HepG2 (cell line): ENCODE data around the gene DDAH2. TPM values are rescaled to one million over a fixed set of nuclear protein-coding genes. Genes with fewer than 3 reads are reported as not detected.

ENCODE experiments used
- ATAC-seq: fragments of 200-7000 bp; cut with Tn5 transposase; 3 replicates; pipeline ENCODE4 v1.9.1; 2020; ENCODE audit warnings: mild to moderate bottlenecking, moderate library complexity
- BruUV-seq: library from RNA; stranded (reverse); fragments of 400-500 nt; replicated peaks from 2 replicates; lab custom pipeline; 2021; lab: Mats Ljungman, UMichigan
- CTCF ChIA-PET: fragments of 300-600 bp; formaldehyde crosslinking; extraction: SDS; loops from one replicate; lab custom pipeline; 2021; ENCODE audit warnings: low total read pairs, inconsistent platforms, low intra/inter-chr PET ratio; lab: Yijun Ruan, JAX
- POLR2A ChIA-PET: fragments of 350-600 bp; sonication (Branson Sonifier 250); formaldehyde crosslinking; loops from one replicate; lab custom pipeline; 2020; ENCODE audit warnings: antibody characterized with exemption, inconsistent platforms; lab: Yijun Ruan, JAX
- DNase-seq: peaks from one replicate; pipeline ENCODE4 v3.0.0-alpha.2; 2015; ENCODE audit warnings: low spot score
- FAIRE-seq: peaks from 3 replicates; lab custom pipeline; 2011; peaks lifted over from hg19 to GRCh38; lab: Jason Lieb, UNC
- H2AFZ ChIP-seq: one replicate; pipeline ENCODE4 v1.6.1; 2011; ENCODE audit warnings: low read length, inconsistent platforms
- H3K27ac ChIP-seq: fragments of 300-600 bp; 3 replicates; pipeline ENCODE4 v1.8.0; 2011; ENCODE audit warnings: mixed run types, mild to moderate bottlenecking, mixed read lengths, low read length, inconsistent platforms; ENCODE audit not compliant: insufficient read depth; ENCODE audit errors: extremely low read length
- H3K27me3 ChIP-seq, 2 experiments: fragments of 200-600 bp in 1 of 2; 2 replicates in 1 of 2; 3 replicates in 1 of 2; pipeline versions ENCODE4 v1.6.0 to v1.8.0; 2011; ENCODE audit warnings: low read length in 2 of 2, mild to moderate bottlenecking in 2 of 2, moderate library complexity in 2 of 2, inconsistent platforms in 1 of 2; ENCODE audit not compliant: insufficient read depth in 2 of 2, control insufficient read depth in 1 of 2
- H3K36me3 ChIP-seq, 2 experiments: fragments of 200-600 bp in 1 of 2; replicated peaks in 1 of 2; 2 replicates in 1 of 2; 3 replicates in 1 of 2; pipeline versions ENCODE4 v1.5.1 to v1.8.0; 2011; ENCODE audit warnings: low read length in 2 of 2, inconsistent platforms in 1 of 2; ENCODE audit not compliant: insufficient read depth in 2 of 2, control insufficient read depth in 1 of 2
- H3K4me1 ChIP-seq: 2 replicates; pipeline ENCODE4 v1.5.1; 2012; ENCODE audit warnings: low read length, inconsistent platforms; ENCODE audit not compliant: insufficient read depth
- H3K4me2 ChIP-seq: 2 replicates; pipeline ENCODE4 v1.6.0; 2011; ENCODE audit warnings: low read depth, low read length, inconsistent platforms
- H3K4me3 ChIP-seq, 3 experiments: fragments of 200-600 bp in 1 of 3; sonication (generic), shearing (Covaris generic) in 1 of 3; replicated peaks in 1 of 3; 2 replicates each; pipeline ENCODE4 v1.5.1; 2011 to 2016; ENCODE audit warnings: low read length in 3 of 3, inconsistent platforms in 2 of 3, low read depth in 2 of 3, mild to moderate bottlenecking in 2 of 3, control low read depth in 1 of 3, mixed read lengths in 1 of 3; ENCODE audit not compliant: insufficient read depth in 1 of 3
- H3K79me2 ChIP-seq: one replicate; pipeline ENCODE4 v1.6.1; 2011; ENCODE audit warnings: low read length, inconsistent platforms; ENCODE audit not compliant: insufficient read depth
- H3K9ac ChIP-seq: 2 replicates; pipeline ENCODE4 v1.6.0; 2011; ENCODE audit warnings: mild to moderate bottlenecking, low read depth, low read length, inconsistent platforms; ENCODE audit not compliant: insufficient read depth
- H3K9me3 ChIP-seq: 2 replicates; pipeline ENCODE4 v1.5.1; 2012; ENCODE audit warnings: mild to moderate bottlenecking, low read length
- H4K20me1 ChIP-seq: 2 replicates; pipeline ENCODE4 v1.6.0; 2011; ENCODE audit warnings: inconsistent platforms, mild to moderate bottlenecking, low read length, moderate library complexity; ENCODE audit not compliant: insufficient read depth
- AGO1 ChIP-seq: fragments of 200-400 bp; formaldehyde crosslinking; IDR thresholded peaks from 2 replicates; pipeline ENCODE4 v1.6.1; 2017; ENCODE audit warnings: mild to moderate bottlenecking, low read depth, low read length, moderate library complexity; ENCODE audit not compliant: poor library complexity, severe bottlenecking
- BHLHE40 ChIP-seq: IDR thresholded peaks from 2 replicates; pipeline ENCODE4 v1.6.1; 2011; ENCODE audit warnings: low read length, improper control_type of control experiment
- CAMTA2 ChIP-seq: sonication (generic); formaldehyde crosslinking; IDR thresholded peaks from 2 replicates; pipeline ENCODE4 v1.4.0; 2020; ENCODE audit warnings: mild to moderate bottlenecking, missing genetic modification reagents, borderline replicate concordance
- CHCHD3 ChIP-seq: sonication (generic); formaldehyde crosslinking; IDR thresholded peaks from 2 replicates; pipeline ENCODE4 v1.8.0; 2022; ENCODE audit warnings: mild to moderate bottlenecking, missing genetic modification reagents, moderate library complexity
- JUNB ChIP-seq: sonication (generic); formaldehyde crosslinking; IDR thresholded peaks from 2 replicates; pipeline ENCODE4 v1.8.0; 2022; ENCODE audit warnings: missing genetic modification reagents, mild to moderate bottlenecking, borderline replicate concordance
- KLF11 ChIP-seq: IDR thresholded peaks from 2 replicates; pipeline ENCODE4 v1.6.1; 2016; ENCODE audit warnings: missing compliant biosample characterization
- NONO ChIP-seq, 2 experiments: fragments of 450-650 bp in 1 of 2; sonication (generic) in 1 of 2; formaldehyde crosslinking in 1 of 2; IDR thresholded peaks in 1 of 2; conservative IDR thresholded peaks in 1 of 2; 2 replicates each; pipeline versions ENCODE4 v1.6.1 to v1.8.0; 2017 to 2022; ENCODE audit warnings: mild to moderate bottlenecking in 1 of 2, missing genetic modification reagents in 1 of 2, moderate library complexity in 1 of 2
- NRL ChIP-seq: sonication (generic); formaldehyde crosslinking; IDR thresholded peaks from 2 replicates; pipeline ENCODE4 v1.5.0; 2020; ENCODE audit warnings: missing genetic modification reagents, mild to moderate bottlenecking, moderate library complexity, borderline replicate concordance
- RAD51 ChIP-seq: fragments of 450-650 bp; IDR thresholded peaks from 2 replicates; pipeline ENCODE4 v1.6.1; 2016; ENCODE audit warnings: borderline replicate concordance
- RARG ChIP-seq: sonication (generic); formaldehyde crosslinking; IDR thresholded peaks from 2 replicates; pipeline ENCODE4 v1.4.0; 2020; ENCODE audit warnings: low read depth, mild to moderate bottlenecking, missing genetic modification reagents
- THYN1 ChIP-seq: sonication (generic); formaldehyde crosslinking; IDR thresholded peaks from 2 replicates; pipeline ENCODE4 v1.8.1; 2023; ENCODE audit warnings: low read depth, mild to moderate bottlenecking, moderate library complexity, missing genetic modification reagents, borderline replicate concordance
- ZNF263 ChIP-seq: sonication (generic); formaldehyde crosslinking; IDR thresholded peaks from 2 replicates; pipeline ENCODE4 v1.4.0; 2020; ENCODE audit warnings: missing genetic modification reagents
- ZNF333 ChIP-seq: sonication (generic); formaldehyde crosslinking; IDR thresholded peaks from 2 replicates; pipeline ENCODE4 v1.4.0; 2020; ENCODE audit warnings: mild to moderate bottlenecking, missing genetic modification reagents, borderline replicate concordance
- ZNF33A ChIP-seq: sonication (generic); formaldehyde crosslinking; IDR thresholded peaks from 2 replicates; pipeline ENCODE4 v1.5.1; 2020; ENCODE audit warnings: missing genetic modification reagents, mild to moderate bottlenecking, moderate library complexity, borderline replicate concordance
- ZNF496 ChIP-seq: sonication (generic); formaldehyde crosslinking; IDR thresholded peaks from 2 replicates; pipeline ENCODE4 v1.8.1; 2023; ENCODE audit warnings: mild to moderate bottlenecking, moderate library complexity, missing genetic modification reagents; ENCODE audit not compliant: insufficient replicate concordance
- ZSCAN9 ChIP-seq: IDR thresholded peaks from 2 replicates; pipeline ENCODE4 v1.6.1; 2016; ENCODE audit warnings: borderline replicate concordance
- WGBS: methylation state at CpG from one replicate; pipeline ENCODE4 v1.1.6; 2017; ENCODE audit warnings: low lambda C conversion rate; 5-methylcytosine and 5-hydroxymethylcytosine counted together
- in situ Hi-C: cut with HindIII; loops from 2 replicates; pipeline ENCODE4 v1.10.0; 2017; ENCODE audit warnings: low pct_unique_long_range_greater_than_20kb; ENCODE audit not compliant: extremely low pct_ligation_motif_present
- intact Hi-C: fragments of 100-400 bp; cut with micrococcal nuclease; formaldehyde crosslinking; loops from one replicate; pipeline ENCODE4 v1.10.0; 2022; ENCODE audit not compliant: unreplicated experiment
- polyA plus RNA-seq, 8 experiments: library from polyadenylated mRNA; depleted of rRNA in 3 of 8; stranded (reverse) in 7 of 8; unstranded in 1 of 8; fragments of >200 nt; fragmentation: Illumina TruSeq in 4 of 8; extraction: Trizol in 4 of 8; gene quantifications; 2 replicates each; pipeline versions ENCODE4 v1.2.1 to v1.2.3, GENCODE V29; 2011 to 2016; ENCODE audit warnings: low read depth in 4 of 8, missing spikeins in 1 of 8, mixed read lengths in 1 of 8; ENCODE audit not compliant: insufficient read depth in 1 of 8
- total RNA-seq, 5 experiments: library from RNA; depleted of rRNA; stranded (reverse); fragments of >200 nt; fragmentation: Illumina TruSeq; extraction: Trizol; gene quantifications; 2 replicates each; pipeline ENCODE4 v1.2.3, GENCODE V29; 2016; ENCODE audit warnings: low read depth in 1 of 5
- TF ChIP-seq, protein P1 (sequence below): sonication (generic); formaldehyde crosslinking; IDR thresholded peaks from 2 replicates; pipeline ENCODE4 v1.5.1; 2020; ENCODE audit warnings: missing genetic modification reagents, mild to moderate bottlenecking, borderline replicate concordance
- TF ChIP-seq, protein P2 (sequence below): sonication (generic); formaldehyde crosslinking; IDR thresholded peaks from 2 replicates; pipeline ENCODE4 v1.4.0; 2020; ENCODE audit warnings: missing genetic modification reagents
- TF ChIP-seq, protein P3 (sequence below): sonication (generic); formaldehyde crosslinking; IDR thresholded peaks from 2 replicates; pipeline ENCODE4 v1.8.1; 2023; ENCODE audit warnings: mild to moderate bottlenecking, missing genetic modification reagents, borderline replicate concordance

The DDAH2 gene
- total and polyA plus RNA-seq, 2 of the 13 experiments (the other 11 are each of a cell fraction or from before 2014, with no cell fraction given): 16.4 to 21.1 TPM

DNA sequence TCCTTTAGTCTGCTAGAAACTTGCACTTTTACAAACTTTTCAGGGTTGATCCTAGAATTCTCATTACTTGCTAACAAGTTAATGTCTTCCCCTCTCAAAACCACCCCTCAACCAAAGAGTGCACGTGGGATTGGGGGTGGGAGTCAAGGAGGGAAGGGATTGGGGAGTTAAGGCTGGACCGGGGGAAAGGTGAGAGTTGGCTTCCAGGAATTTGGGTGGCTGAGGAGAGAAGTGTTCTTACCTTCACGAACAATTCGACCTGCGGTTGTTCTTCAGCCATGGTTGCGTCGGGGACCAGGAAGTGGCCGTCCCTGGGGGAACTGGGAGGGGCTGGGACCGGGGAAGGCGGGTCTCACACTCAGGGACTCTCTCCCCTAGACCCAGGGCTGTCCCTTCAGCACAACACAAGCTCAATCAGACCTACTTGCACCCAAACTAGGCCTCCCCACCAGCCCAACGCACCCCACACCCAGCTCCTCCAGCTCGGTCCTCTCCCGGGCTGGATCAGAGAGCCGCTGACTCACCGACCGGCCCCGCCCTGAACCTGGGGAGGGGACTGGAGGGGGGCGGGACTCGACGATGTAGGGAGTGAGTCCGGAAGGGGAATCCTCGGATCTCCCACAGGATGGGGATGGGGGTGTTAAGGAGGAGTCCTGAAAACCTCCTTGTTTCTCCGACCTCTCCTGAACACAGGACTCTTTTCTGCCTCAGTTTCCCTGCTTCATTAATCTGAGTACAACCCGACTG is 7.1 kb upstream of the DDAH2 start, which contains the start of gene CLIC1:
TSS of gene CLIC1 (minus strand) at position 510 of the 747 bp plus-strand sequence. CDS start at position 280, 230 bp downstream.
- intact Hi-C loops: loop anchor here (5.0 kb wide), 2 partner anchors 34 to 71 kb away; partner anchors contain the start of genes ABHD16A and LSM2
- H3K9me3 ChIP-seq: no peaks in the 10 kb centered on the region
- DNase-seq (peak; percentile 88), FAIRE-seq (peak; percentile 76), ATAC-seq (peak; percentile 55)
- peak within 1 kb of the TSS; percentile 71 to 92 (median 92) for H3K4me3 ChIP-seq
- no peak within 1 kb of the TSS for H2AFZ ChIP-seq
- BruUV-seq: TSS peak; percentile 60
- peak within 1 kb of the TSS; percentile 99 for H3K27ac ChIP-seq
- H3K4me2 ChIP-seq: peak within 1 kb of the TSS; percentile 98
- in situ Hi-C loops: no loop called here
- peak within 1 kb of the TSS; percentile 98 for H3K9ac ChIP-seq
- H4K20me1 ChIP-seq: peaks cover 24% of the 10 kb centered on the region; the same call in 1 of the 2 replicates
- H3K4me1 ChIP-seq: peaks cover 73% of the 10 kb centered on the region
- peaks cover 41% of the 10 kb centered on the region for H3K79me2 ChIP-seq
- H3K27me3 ChIP-seq: no peaks in the 10 kb centered on the region; a peak in 1 of 5 replicates
- peaks cover 16 to 32% of the 10 kb centered on the region in 2 experiments for H3K36me3 ChIP-seq
- under 1% methylated on average over 22 of the region's 24 CpGs for WGBS
- CTCF ChIA-PET: no interaction called here
- POLR2A ChIA-PET: interaction anchor here (0.5 to 11.3 kb wide), 35 partner anchors 7 to 1236 kb away, joined by 3 to 279 read pairs (median 20); partner anchors contain the start of genes ABHD16A, APOM, BAG6 and C6orf47
- TF ChIP-seq AGO1: no peak
- no peak for TF ChIP-seq RARG (CRISPR knock-in tag)
- TF ChIP-seq NRL (CRISPR knock-in tag): peak; percentile 83; the same call in 1 of the 2 replicates
- TF ChIP-seq, protein P1, sequence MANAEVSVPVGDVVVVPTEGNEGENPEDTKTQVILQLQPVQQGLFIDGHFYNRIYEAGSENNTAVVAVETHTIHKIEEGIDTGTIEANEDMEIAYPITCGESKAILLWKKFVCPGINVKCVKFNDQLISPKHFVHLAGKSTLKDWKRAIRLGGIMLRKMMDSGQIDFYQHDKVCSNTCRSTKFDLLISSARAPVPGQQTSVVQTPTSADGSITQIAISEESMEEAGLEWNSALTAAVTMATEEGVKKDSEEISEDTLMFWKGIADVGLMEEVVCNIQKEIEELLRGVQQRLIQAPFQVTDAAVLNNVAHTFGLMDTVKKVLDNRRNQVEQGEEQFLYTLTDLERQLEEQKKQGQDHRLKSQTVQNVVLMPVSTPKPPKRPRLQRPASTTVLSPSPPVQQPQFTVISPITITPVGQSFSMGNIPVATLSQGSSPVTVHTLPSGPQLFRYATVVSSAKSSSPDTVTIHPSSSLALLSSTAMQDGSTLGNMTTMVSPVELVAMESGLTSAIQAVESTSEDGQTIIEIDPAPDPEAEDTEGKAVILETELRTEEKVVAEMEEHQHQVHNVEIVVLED (CRISPR knock-in tag): no peak; the same call in 1 of the 2 replicates
- peak; percentile 92 for TF ChIP-seq ZSCAN9 (CRISPR knock-in tag)
- no peak for TF ChIP-seq NONO (IDR thresholded peaks at IDR 0.05)
- peak; percentile 85 for TF ChIP-seq NONO (CRISPR knock-in tag; conservative IDR thresholded peaks at IDR 0.05)
- TF ChIP-seq CAMTA2 (CRISPR knock-in tag): peak; percentile 58; the same call in 1 of the 2 replicates
- TF ChIP-seq THYN1: no peak
- no peak for TF ChIP-seq RAD51
- TF ChIP-seq, protein P2, sequence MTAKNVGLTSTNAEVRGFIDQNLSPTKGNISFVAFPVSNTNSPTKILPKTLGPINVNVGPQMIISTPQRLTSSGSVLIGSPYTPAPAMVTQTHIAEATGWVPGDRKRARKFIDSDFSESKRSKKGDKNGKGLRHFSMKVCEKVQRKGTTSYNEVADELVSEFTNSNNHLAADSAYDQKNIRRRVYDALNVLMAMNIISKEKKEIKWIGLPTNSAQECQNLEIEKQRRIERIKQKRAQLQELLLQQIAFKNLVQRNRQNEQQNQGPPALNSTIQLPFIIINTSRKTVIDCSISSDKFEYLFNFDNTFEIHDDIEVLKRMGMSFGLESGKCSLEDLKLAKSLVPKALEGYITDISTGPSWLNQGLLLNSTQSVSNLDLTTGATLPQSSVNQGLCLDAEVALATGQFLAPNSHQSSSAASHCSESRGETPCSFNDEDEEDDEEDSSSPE: no peak; the same call in none of the 2 replicates
- no peak; the same call in 1 of the 2 replicates for TF ChIP-seq BHLHE40
- peak; percentile 86 for TF ChIP-seq ZNF263 (CRISPR knock-in tag)
- no peak for TF ChIP-seq ZNF496 (CRISPR knock-in tag)
- no peak for TF ChIP-seq ZNF33A
- no peak; the same call in 1 of the 2 replicates for TF ChIP-seq ZNF333 (CRISPR knock-in tag)
- no peak for TF ChIP-seq CHCHD3
- peak; percentile 12; the same call in 1 of the 2 replicates for TF ChIP-seq JUNB
- peak; percentile 76; the same call in 1 of the 2 replicates for TF ChIP-seq KLF11
- TF ChIP-seq, protein P3, sequence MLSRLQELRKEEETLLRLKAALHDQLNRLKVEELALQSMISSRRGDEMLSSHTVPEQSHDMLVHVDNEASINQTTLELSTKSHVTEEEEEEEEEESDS: 0 out of 2 replicates have a peak, but pooled peaks have one; percentile 16
